GM10266 (cell line): ENCODE results near the gene MAP3K19.
"Not testable (repeated sequence)": the region's sequence is repeated elsewhere in the genome, so short reads cannot be mapped to it uniquely, and the experiment has no call there.

ENCODE experiments used
- DNase-seq: peaks from one replicate; pipeline ENCODE4 v3.0.0; 2012; ENCODE audit errors: extremely low spot score
- TF ChIP-seq, protein P1 (sequence below): IDR thresholded peaks from 2 replicates; pipeline ENCODE4 v1.5.1; 2012; ENCODE audit warnings: mild to moderate bottlenecking, low read depth; ENCODE audit not compliant: control insufficient read depth, insufficient read depth; ENCODE audit errors: missing control alignments

MAP3K19 gene

DNA sequence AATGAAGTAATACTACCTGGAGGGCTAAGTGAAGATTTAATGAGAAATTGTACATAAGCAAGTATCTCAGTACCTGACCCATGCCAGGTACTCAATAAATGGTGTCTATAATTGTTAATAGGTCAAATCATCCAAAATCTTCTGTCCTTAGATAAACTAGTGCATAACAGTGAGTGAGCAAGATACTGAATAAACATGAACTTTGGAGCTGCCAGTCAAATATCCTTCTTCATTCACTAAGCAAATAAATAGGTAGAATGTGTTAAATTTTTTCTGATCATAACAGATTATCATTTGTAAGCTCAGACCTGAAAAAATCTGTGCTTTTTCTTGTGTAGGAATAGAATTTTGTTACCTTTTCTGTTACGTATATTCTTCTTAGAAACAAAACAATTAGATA lies 44.4 kb upstream of the MAP3K19 start:
- TF ChIP-seq, protein P1, sequence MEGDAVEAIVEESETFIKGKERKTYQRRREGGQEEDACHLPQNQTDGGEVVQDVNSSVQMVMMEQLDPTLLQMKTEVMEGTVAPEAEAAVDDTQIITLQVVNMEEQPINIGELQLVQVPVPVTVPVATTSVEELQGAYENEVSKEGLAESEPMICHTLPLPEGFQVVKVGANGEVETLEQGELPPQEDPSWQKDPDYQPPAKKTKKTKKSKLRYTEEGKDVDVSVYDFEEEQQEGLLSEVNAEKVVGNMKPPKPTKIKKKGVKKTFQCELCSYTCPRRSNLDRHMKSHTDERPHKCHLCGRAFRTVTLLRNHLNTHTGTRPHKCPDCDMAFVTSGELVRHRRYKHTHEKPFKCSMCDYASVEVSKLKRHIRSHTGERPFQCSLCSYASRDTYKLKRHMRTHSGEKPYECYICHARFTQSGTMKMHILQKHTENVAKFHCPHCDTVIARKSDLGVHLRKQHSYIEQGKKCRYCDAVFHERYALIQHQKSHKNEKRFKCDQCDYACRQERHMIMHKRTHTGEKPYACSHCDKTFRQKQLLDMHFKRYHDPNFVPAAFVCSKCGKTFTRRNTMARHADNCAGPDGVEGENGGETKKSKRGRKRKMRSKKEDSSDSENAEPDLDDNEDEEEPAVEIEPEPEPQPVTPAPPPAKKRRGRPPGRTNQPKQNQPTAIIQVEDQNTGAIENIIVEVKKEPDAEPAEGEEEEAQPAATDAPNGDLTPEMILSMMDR = no peak
- no peak for DNase-seq

DNA sequence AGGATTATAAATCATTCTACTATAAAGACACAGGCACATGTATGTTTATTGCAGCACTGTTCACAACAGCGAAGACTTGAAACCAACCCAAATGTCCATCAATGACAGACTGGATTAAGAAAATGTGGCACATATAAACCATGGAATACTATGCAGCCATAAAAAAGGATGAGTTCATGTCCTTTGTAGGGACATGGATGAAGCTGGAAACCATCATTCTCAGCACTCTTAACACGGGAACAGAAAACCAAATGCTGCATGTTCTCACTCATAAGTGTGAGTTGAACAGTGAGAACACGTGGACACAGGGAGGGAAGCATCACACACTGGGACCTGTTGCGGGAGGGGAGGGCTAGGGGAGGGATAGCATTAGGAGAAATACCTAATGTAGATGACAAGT lies 42.4 kb upstream of the MAP3K19 start:
- DNase-seq = not testable (repeated sequence)

DNA sequence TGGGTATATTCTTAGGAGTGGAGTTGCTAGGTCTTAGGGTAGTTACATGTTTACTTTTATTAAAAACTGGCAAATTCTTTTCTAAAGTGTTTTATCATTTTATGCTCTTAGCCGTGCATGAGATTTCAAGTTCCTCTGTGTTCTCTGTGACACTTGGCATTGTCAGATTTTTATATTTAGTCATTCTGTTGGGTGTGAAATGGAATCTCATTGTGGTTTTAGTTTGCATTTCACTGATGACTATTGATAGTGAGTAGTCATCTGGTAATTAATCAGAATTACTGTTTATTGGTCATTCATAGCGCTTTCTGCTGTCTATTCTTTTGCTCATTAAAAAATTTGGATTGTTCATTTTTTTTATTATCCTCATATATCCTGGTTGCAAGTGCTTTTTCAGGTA lies 39.0 kb upstream of the MAP3K19 start:
- DNase-seq = no peak
- TF ChIP-seq, protein P1 = no peak

DNA sequence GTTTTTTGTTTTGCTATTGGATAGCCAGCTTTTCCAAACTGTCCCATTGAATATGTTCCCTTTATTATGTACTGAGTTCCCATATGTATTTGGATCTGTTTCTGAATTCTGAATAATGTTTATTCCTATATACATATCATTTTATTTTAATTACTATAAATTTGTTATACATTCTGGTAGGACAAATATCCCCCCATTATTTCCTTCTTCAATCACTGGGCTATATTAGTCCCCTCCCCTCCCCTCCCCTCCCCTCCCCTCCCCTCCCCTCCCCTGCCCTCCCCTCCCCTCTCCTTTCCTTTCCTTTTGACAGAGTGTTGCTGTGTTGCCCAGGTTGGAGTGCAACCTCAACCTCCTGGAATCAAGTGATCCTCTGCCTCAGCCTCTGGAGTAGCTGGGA lies 31.2 kb upstream of the MAP3K19 start:
- DNase-seq = no peak
- TF ChIP-seq, protein P1 = no peak

DNA sequence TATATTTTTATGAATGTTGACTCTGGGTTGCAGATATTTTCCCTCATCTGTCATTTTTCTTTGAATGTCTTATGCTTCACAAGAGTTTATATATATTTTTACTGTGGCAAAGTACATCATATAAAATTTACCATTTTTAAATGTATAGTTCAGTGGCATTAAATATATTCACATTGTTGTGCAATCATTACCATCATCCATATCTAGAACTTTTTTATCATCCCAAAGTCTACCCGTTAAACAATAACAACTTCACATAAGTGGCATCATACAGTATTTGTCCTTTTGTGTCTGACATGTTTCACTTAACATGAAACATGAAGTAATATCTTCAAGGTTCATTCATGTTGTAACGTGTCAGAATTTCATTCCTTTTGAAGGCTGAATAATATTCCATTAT lies 29.3 kb upstream of the MAP3K19 start:
- DNase-seq = no peak
- TF ChIP-seq, protein P1 = no peak

DNA sequence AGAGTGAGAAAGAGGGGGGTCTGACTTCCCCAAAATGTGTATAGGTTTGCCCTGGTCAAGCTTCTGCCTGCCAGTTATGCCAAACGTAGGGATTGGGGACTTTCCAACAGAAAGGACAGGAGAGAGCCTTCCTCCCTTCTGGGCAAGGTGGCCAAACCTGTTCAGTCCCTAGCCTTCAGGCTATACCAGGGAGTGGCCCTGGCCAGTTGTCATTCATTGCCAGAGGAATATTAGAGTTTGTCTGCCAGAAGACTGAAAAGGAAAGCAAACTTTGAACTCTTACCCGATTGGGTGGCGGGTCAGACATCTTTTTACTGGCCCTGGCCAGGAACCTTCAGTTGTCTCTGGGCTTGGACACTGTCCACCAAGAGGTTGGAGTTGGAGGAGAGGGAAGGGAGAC lies 27.0 kb upstream of the MAP3K19 start:
- TF ChIP-seq, protein P1 = no peak
- DNase-seq = no peak

DNA sequence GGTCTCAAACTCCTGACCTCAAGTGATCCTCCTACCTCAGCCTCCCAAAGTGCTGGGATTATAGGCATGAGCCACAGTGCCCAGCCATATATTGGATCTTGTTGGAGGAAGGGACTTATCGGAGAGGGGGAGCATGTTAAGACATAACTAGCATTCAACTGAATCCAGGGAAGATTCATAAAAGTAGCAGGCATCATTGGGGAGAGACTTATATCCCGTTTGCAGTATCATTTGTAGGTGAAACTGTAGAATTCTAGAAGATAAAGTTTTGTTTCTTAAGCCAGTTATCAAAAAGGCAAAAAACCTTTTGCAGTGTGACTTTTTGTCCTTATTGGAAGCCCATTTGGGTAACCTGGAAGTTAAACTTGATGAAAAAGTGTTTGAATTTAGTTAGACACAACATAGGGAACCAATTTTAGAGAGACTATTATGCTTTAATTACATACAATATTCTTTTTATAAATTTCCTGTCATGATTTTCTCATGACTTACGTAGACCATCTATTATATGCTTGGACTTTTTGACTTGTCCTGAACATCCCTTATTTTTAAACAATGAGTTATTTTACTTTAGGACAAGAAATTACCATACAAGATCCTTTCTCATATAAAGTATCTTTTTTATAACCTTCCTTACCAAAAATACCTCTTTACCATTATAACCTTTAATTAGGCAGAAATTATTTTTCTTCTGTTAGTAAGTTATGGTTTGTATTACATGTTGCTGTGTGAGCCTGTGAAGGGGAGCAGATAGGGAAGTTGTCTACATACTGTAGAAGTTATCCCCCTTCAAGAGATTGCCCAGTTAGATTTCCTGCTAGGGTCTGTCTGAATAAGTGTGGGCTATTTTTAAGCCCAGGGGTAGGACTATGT lies 25.1 kb upstream of the MAP3K19 start:
- TF ChIP-seq, protein P1 = no peak
- DNase-seq = no peak
